ENCODE results near the gene CAB39. TPM values are rescaled to one million over a fixed set of nuclear protein-coding genes. Genes with fewer than 3 reads are reported as not detected.

CAB39 gene
- total RNA-seq, 1 experiment from 2014 or later: 91.7 TPM

GRCh38 chr2:230821991-230822520, 109.4 kb downstream of the CAB39 start:
- TF ChIP-seq, protein P1, sequence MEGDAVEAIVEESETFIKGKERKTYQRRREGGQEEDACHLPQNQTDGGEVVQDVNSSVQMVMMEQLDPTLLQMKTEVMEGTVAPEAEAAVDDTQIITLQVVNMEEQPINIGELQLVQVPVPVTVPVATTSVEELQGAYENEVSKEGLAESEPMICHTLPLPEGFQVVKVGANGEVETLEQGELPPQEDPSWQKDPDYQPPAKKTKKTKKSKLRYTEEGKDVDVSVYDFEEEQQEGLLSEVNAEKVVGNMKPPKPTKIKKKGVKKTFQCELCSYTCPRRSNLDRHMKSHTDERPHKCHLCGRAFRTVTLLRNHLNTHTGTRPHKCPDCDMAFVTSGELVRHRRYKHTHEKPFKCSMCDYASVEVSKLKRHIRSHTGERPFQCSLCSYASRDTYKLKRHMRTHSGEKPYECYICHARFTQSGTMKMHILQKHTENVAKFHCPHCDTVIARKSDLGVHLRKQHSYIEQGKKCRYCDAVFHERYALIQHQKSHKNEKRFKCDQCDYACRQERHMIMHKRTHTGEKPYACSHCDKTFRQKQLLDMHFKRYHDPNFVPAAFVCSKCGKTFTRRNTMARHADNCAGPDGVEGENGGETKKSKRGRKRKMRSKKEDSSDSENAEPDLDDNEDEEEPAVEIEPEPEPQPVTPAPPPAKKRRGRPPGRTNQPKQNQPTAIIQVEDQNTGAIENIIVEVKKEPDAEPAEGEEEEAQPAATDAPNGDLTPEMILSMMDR (IDR thresholded peaks at IDR 0.05; ENCODE audit: unreplicated experiment): no peak
- H3K27ac Mint-ChIP-seq (ENCODE audit: low read depth, unreplicated experiment): no peak overlapping the region
- ChIA-PET POLR2A (interaction anchor here (1.1 kb wide), 1 partner anchor 41 kb away, joined by 4 read pairs; no protein-coding TSS in a partner anchor), CTCF (interaction anchor here (0.7 to 5.0 kb wide), 6 partner anchors 12 to 892 kb away, joined by 3 to 76 read pairs (median 5); no protein-coding TSS in a partner anchor)
- BruUV-seq (replicated peaks): no TSS peak
- H3K4me3 Mint-ChIP-seq (ENCODE audit: unreplicated experiment): no peak overlapping the region
- H3K27me3 Mint-ChIP-seq (ENCODE audit: insufficient read depth, unreplicated experiment): no peaks in the 10 kb centered on the region
- H3K36me3 Mint-ChIP-seq (ENCODE audit: insufficient read depth, unreplicated experiment): peaks cover 36% of the 10 kb centered on the region
- peaks cover 5% of the 10 kb centered on the region for H3K4me1 Mint-ChIP-seq (ENCODE audit: insufficient read depth, unreplicated experiment)
- intact Hi-C loops (cut with micrococcal nuclease): no loop called here
- peaks cover 7% of the 10 kb centered on the region for H3K9me3 Mint-ChIP-seq (ENCODE audit: unreplicated experiment)
- DNase-seq (ENCODE audit: unreplicated experiment): peak; percentile 5

DNA sequence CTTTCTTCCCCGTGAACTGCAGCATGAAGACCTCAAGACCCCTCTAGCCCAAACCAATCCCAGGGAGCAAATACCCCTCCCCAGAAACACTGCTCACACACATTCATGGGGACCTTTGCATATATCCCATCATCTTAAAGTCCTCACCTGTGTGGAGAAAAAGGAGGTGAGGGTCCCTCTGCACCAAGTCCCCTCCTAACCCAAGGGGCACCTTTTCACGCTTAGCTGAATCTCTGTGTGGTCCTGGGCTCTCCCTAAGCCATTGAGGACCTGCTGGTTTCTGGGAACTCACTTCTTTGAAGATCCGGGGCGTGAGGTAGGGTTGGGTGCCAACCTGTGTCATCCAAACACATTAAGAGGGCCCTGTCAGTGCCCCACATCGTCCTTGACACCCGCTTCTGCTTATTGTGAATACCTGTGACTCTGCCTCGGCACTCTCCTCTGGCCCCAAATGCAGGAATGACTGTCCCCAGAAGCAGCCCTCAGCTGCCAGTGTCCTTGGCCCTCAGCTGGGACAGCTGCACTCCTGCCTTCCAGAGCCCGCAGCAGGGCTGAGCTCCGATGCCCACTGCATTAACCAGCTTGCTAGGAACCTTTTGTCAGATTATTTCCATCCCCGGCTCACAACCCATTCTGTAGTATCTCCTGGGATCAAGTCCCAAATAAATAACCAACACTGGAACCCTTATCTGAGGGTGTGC, 110.8 kb downstream of the CAB39 start:
- DNase-seq (ENCODE audit: unreplicated experiment): peak; percentile 13
- Mint-ChIP-seq H3K9me3 (ENCODE audit: unreplicated experiment) (peaks cover 7% of the 10 kb centered on the region), H3K27me3 (ENCODE audit: insufficient read depth, unreplicated experiment) (no peaks in the 10 kb centered on the region), H3K4me1 (ENCODE audit: insufficient read depth, unreplicated experiment) (peaks cover 5% of the 10 kb centered on the region), H3K36me3 (ENCODE audit: insufficient read depth, unreplicated experiment) (peaks cover 24% of the 10 kb centered on the region), H3K27ac (ENCODE audit: low read depth, unreplicated experiment) (no peak overlapping the region), H3K4me3 (ENCODE audit: unreplicated experiment) (no peak overlapping the region)
- intact Hi-C loops (cut with micrococcal nuclease): no loop called here
- ChIA-PET CTCF (interaction anchor here (0.6 to 5.0 kb wide), 24 partner anchors 11 to 664 kb away, joined by 3 to 76 read pairs (median 4); no protein-coding TSS in a partner anchor), POLR2A (interaction anchor here (0.6 to 1.2 kb wide), 5 partner anchors 13 to 362 kb away, joined by 3 to 5 read pairs (median 3); no protein-coding TSS in a partner anchor)
- BruUV-seq (replicated peaks): no TSS peak
- TF ChIP-seq, protein P1 (IDR thresholded peaks at IDR 0.05; ENCODE audit: unreplicated experiment): no peak

DNA sequence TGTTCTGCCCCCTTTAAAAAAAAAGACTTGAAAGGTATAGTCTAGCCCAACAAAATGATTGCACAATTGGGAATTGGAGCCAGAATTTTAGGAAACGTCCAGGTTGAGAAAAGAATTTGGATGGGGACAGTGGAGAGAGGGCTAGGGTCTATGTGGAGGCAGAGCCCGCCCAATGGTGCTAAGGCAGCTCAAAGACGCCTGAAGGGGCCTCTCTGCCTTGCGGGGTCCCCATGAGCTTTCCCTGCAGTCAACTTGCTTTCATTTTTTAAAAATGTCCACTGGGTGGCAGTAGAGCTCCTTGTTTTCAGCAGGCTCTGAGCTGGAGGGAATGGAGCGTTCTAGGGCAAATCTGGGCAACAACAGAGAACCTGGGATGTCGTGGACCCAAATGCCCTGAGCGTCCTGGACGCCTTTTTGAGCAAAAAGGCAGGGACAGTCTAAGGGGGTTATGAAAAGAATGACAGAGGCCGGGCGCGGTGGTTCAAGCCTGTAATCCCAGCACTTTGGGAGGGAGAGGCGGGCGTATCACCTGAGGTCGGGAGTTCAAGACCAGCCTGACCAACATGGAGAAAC, 111.8 kb downstream of the CAB39 start:
- no TSS peak for BruUV-seq (replicated peaks)
- ChIA-PET POLR2A (interaction anchor here (0.9 to 1.1 kb wide), 3 partner anchors 18 to 163 kb away, joined by 3 to 9 read pairs (median 5); no protein-coding TSS in a partner anchor), CTCF (interaction anchor here (0.6 to 5.0 kb wide), 39 partner anchors 8 to 665 kb away, joined by 3 to 76 read pairs (median 4); no protein-coding TSS in a partner anchor)
- TF ChIP-seq, protein P1 (IDR thresholded peaks at IDR 0.05; ENCODE audit: unreplicated experiment): peak; percentile 53
- DNase-seq (ENCODE audit: unreplicated experiment): peak; percentile 86
- no peak overlapping the region for H3K27ac Mint-ChIP-seq (ENCODE audit: low read depth, unreplicated experiment)
- H3K9me3 Mint-ChIP-seq (ENCODE audit: unreplicated experiment): peaks cover 7% of the 10 kb centered on the region
- no peaks in the 10 kb centered on the region for H3K27me3 Mint-ChIP-seq (ENCODE audit: insufficient read depth, unreplicated experiment)
- peaks cover 20% of the 10 kb centered on the region for H3K36me3 Mint-ChIP-seq (ENCODE audit: insufficient read depth, unreplicated experiment)
- H3K4me3 Mint-ChIP-seq (ENCODE audit: unreplicated experiment): peak overlapping the region; percentile 67
- intact Hi-C loops (cut with micrococcal nuclease): loop anchor here (1.0 to 2.0 kb wide), 4 partner anchors 26 to 228 kb away; no protein-coding TSS in a partner anchor
- peaks cover 5% of the 10 kb centered on the region for H3K4me1 Mint-ChIP-seq (ENCODE audit: insufficient read depth, unreplicated experiment)

DNA sequence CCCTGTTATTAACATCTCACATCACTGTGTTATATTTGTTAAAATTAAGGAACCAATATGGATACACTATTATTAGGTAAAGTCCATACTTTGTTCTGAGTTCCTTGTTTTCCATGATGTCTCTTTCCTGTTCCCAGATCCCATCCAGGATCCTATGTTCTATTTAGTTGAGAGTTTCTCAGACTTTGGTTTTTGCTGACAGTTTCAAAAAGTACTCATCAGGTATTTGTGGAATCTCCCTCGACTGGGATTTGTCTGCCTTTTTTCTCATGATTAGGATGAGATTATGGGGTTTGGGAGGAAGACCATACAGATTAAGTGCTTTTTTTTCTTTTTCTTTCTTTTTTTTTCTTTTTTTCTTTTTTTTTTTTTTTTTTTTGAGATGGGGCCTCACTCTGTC, 112.7 kb downstream of the CAB39 start:
- no TSS peak for BruUV-seq (replicated peaks)
- no peak for DNase-seq (ENCODE audit: unreplicated experiment)
- H3K27me3 Mint-ChIP-seq (ENCODE audit: insufficient read depth, unreplicated experiment): peaks cover 3% of the 10 kb centered on the region
- peaks cover 7% of the 10 kb centered on the region for H3K9me3 Mint-ChIP-seq (ENCODE audit: unreplicated experiment)
- H3K36me3 Mint-ChIP-seq (ENCODE audit: insufficient read depth, unreplicated experiment): peaks cover 20% of the 10 kb centered on the region
- CTCF ChIA-PET: interaction anchor here (1.0 to 5.0 kb wide), 6 partner anchors 8 to 161 kb away, joined by 5 to 76 read pairs (median 13); no protein-coding TSS in a partner anchor
- POLR2A ChIA-PET: interaction anchor here (1.2 kb wide), 1 partner anchor 228 kb away, joined by 3 read pairs; no protein-coding TSS in a partner anchor
- no peak overlapping the region for H3K27ac Mint-ChIP-seq (ENCODE audit: low read depth, unreplicated experiment)
- intact Hi-C loops (cut with micrococcal nuclease): loop anchor here (2.0 kb wide), 2 partner anchors 77 to 227 kb away; no protein-coding TSS in a partner anchor
- peaks cover 5% of the 10 kb centered on the region for H3K4me1 Mint-ChIP-seq (ENCODE audit: insufficient read depth, unreplicated experiment)
- no peak overlapping the region for H3K4me3 Mint-ChIP-seq (ENCODE audit: unreplicated experiment)
- TF ChIP-seq, protein P1 (IDR thresholded peaks at IDR 0.05; ENCODE audit: unreplicated experiment): no peak
